ENCODE data around the gene ZXDC.

ZXDC gene

DNA sequence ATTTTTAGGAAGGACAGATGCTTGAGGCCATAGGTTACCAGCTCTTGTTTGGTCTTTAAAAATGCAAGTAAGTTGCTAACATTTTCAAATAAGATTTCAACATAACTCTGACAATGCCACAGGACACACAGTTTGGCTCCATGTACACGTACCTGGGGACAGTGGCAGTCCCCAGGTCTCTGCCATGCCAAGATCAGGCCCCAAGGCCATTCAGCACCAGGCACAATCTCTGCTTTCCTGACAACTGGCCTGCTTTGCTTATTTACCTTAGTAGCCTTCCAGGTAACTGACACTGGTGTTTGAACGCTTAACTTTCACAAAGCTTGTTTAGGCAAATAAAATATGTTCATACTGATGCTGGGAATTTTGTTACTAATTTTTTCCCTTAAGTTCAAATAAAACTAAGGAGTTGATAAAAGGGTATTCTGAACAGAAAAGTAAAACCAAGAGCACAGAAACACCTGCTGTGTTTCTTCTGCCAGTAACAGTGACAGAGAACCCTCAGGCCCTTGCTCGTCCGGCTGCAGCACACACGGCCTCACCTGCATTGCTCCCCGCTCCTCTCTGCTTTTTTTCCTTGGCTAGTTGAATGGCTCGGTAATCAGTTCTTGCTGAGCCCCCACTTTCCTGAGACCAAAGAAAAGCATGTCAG is 16.5 kb downstream of the ZXDC start:
- no peak overlapping the region for H3K4me3 ChIP-seq (ENCODE audit: low read depth, low read length)
- TF ChIP-seq, protein P1, sequence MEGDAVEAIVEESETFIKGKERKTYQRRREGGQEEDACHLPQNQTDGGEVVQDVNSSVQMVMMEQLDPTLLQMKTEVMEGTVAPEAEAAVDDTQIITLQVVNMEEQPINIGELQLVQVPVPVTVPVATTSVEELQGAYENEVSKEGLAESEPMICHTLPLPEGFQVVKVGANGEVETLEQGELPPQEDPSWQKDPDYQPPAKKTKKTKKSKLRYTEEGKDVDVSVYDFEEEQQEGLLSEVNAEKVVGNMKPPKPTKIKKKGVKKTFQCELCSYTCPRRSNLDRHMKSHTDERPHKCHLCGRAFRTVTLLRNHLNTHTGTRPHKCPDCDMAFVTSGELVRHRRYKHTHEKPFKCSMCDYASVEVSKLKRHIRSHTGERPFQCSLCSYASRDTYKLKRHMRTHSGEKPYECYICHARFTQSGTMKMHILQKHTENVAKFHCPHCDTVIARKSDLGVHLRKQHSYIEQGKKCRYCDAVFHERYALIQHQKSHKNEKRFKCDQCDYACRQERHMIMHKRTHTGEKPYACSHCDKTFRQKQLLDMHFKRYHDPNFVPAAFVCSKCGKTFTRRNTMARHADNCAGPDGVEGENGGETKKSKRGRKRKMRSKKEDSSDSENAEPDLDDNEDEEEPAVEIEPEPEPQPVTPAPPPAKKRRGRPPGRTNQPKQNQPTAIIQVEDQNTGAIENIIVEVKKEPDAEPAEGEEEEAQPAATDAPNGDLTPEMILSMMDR (IDR thresholded peaks at IDR 0.05; ENCODE audit: borderline replicate concordance, insufficient read depth, low read depth, low read length) = no peak

DNA sequence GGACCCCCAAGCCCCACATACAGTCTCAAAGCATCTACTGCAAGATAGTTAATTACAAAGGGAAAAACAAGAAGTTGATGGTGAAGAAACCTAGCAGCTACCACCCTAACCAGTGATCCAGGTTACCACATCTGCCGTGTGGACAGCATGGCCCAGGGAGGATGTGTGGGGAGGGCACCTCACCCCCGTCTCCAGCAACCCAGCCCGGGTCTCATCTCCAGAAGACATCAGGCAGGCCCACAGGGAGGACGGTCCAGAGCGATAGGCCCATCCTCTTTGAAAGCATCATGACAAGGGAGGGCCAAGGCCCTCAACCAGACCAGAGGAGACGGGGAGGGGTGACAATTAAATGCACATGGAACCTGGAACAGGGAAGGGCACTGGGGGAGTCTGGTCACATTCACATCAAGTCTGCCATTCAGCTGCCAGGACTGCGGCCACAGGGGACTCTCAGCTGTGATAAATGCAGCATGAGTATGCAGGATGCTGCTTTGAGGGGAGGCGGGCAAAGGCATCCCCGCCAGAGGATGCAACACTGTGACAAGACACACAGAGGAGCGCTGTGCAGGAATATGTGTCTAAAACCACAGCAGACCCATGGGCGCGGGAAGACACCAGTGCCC is 18.8 kb downstream of the ZXDC start:
- no peak overlapping the region for H3K4me3 ChIP-seq (ENCODE audit: low read depth, low read length)
- TF ChIP-seq, protein P1 (IDR thresholded peaks at IDR 0.05; ENCODE audit: borderline replicate concordance, insufficient read depth, low read depth, low read length) = no peak

DNA sequence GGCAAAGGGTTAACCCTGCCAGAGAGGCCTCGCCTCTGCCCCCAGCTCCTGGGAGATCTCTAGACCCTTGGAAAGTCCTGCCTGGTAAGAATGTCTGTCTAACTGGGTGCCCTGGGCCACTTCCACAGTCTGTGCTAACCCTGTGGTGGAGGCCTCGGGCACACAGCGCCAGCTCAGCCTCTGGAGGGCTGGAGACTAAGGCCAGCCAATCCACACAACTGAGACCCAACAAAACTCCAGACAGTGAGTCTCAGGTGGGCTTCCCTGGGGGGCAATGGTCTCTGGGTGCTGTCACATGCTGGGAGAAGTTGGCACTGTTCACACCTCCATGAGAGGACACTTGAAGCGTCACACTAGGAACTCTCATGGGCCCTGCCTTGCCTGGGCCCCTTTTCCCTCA is 19.5 kb downstream of the ZXDC start:
- H3K4me3 ChIP-seq (ENCODE audit: low read depth, low read length) = no peak overlapping the region

DNA sequence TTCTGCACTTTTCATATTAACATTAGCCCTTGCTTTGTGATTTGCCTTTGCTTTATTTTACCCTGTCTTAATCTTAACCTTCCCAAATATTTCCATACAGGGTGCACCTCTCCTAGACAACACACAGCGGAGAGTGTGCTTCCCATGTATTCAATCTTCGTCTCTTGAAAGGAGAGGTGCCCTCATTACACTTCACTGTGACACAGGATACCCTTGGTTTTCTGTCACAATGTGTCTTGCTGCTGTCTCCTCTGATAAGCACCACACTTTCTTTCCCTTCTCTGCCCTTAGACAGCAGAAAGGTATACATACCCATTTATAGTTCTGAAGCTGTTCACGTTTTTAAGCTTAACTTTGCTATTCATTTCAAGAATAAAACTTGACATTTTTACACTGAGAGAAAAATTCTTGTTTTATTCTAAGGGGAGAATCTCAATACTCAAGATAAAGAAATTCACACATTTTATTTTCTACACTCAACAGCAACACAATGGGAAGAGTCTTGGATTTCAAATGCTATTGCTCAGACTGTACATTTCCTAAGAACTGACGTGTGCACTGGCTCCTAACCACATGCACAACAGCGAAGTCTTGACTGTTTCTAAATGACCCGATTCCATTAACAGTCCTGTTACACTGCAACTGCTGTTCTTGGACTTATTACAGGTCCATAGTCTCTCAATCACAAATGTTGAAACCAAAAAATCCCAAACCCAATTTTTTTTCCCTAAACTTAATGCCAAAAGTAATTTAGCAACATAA is 21.1 kb downstream of the ZXDC start:
- no peak overlapping the region for H3K4me3 ChIP-seq (ENCODE audit: low read depth, low read length)
- TF ChIP-seq, protein P1 (IDR thresholded peaks at IDR 0.05; ENCODE audit: borderline replicate concordance, insufficient read depth, low read depth, low read length) = no peak

More for the DNA sequence above, 19.5 kb downstream of the ZXDC start:
- TF ChIP-seq, protein P1 (IDR thresholded peaks at IDR 0.05; ENCODE audit: borderline replicate concordance, insufficient read depth, low read depth, low read length) = no peak

DNA sequence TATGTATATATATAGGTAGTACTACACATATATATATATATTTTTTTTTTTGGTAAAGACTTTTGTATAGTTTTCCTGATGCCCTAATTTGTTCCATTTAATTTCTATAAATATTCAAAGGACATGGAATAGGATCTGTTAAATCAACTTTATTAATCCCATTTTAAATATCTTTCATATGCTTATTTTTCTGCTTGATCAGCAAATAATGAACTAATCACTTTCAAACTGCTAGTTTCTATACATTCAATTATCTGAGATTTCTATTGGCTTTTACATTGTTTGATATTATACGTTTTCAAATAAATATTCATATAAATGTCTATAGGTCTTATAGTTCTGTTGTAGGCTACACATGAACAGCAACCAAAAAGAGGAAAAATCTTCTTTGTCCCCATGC is 21.7 kb downstream of the ZXDC start:
- TF ChIP-seq, protein P1 (IDR thresholded peaks at IDR 0.05; ENCODE audit: borderline replicate concordance, insufficient read depth, low read depth, low read length) = no peak
- no peak overlapping the region for H3K4me3 ChIP-seq (ENCODE audit: low read depth, low read length)

DNA sequence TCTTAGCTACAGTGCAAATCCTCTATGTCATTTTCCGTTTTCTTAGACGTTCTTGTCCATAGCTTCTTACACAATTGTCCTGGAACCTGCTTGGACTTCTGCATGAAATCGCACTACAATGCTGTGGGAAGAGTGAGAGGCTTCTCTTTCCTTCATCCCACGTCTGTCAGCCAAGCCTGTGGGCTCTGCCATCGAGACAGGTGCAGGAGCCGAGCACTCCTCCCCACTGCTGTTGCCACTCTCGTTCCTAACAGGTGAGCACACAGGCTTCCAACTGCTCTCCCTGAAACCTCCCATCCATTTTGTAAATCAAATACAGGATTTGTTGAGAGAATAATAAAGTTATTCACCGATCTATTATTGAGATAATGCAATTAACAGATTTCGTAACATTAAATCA is 23.5 kb downstream of the ZXDC start:
- TF ChIP-seq, protein P1 (IDR thresholded peaks at IDR 0.05; ENCODE audit: borderline replicate concordance, insufficient read depth, low read depth, low read length) = no peak
- H3K4me3 ChIP-seq (ENCODE audit: low read depth, low read length) = no peak overlapping the region

Data from GM12875 (cell line).